Heart left ventricle (tissue), 13 donors: Measurements from ENCODE around the gene LRMDA.

Source experiments
- POLR2A ChIP-seq, 2 donors: fragments of 450-650 bp; IDR thresholded peaks; one replicate each; pipeline ENCODE4 v1.6.1; 2017; ENCODE audit warnings: antibody characterized with exemption in 2 of 2, mild to moderate bottlenecking in 2 of 2, moderate library complexity in 2 of 2
- TF ChIP-seq, protein P1 (sequence below), 12 donors: fragments of 200-600 bp; sonication (generic) in 4 of 12; IDR thresholded peaks; one replicate each; pipeline versions ENCODE4 v1.5.0 to v1.8.0; 2018 to 2022; ENCODE audit warnings: antibody characterized with exemption in 12 of 12, mild to moderate bottlenecking in 5 of 12
- donor health status: ischemic (EF 13 %, LVEDD 7.1; RV severe dilation, severe dysfunction).
- donor health status: DM: no; HTN: yes; CAD: no.
- donor health status: DM: no; HTN: no; CAD: no.
- donor health status: ischemic (EF 25% LVEDD 6.9; RV normal size, moderate dysfunction).
- donor health status: ischemic (EF 25% LVEDD 5.7; RV mildly dilated, moderate dysfunction).
- donor health status: ischemic (EF 35%, LVEDD 5.7; RV mildly dilated, moderate dysfunction).
- donor health status: nonischemic (EF 11% LVEDD 7.7; RV severe dilation, severe dysfunction).
- donor health status: DM: yes; HTN: yes; CAD: no.
- donor health status: PGD.
- donor health status: ischemic (EF 29% LVEDD 5.4; RV normal size, mild dysfunction).
- donor health status: nonischemic (EF 23%, LVEDD 6.1; RV moderate dilation, normal function).

GRCh38 chr10:75398692-75399460 is 32.5 kb upstream of the LRMDA start:
- TF ChIP-seq, protein P1, sequence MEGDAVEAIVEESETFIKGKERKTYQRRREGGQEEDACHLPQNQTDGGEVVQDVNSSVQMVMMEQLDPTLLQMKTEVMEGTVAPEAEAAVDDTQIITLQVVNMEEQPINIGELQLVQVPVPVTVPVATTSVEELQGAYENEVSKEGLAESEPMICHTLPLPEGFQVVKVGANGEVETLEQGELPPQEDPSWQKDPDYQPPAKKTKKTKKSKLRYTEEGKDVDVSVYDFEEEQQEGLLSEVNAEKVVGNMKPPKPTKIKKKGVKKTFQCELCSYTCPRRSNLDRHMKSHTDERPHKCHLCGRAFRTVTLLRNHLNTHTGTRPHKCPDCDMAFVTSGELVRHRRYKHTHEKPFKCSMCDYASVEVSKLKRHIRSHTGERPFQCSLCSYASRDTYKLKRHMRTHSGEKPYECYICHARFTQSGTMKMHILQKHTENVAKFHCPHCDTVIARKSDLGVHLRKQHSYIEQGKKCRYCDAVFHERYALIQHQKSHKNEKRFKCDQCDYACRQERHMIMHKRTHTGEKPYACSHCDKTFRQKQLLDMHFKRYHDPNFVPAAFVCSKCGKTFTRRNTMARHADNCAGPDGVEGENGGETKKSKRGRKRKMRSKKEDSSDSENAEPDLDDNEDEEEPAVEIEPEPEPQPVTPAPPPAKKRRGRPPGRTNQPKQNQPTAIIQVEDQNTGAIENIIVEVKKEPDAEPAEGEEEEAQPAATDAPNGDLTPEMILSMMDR (IDR thresholded peaks at IDR 0.05), result no peak
- no peak for TF ChIP-seq POLR2A (IDR thresholded peaks at IDR 0.05)
